T-helper 2 cell treated with Interferon-gamma antibody and Interleukin-4, amounts not matched to agents 5 μg/mL and 100 μg/mL, for 36 hours (primary cell): ENCODE data around the gene ESRP2.
A peak's percentile ranks its signal among the peaks of the same experiment; 100 is the strongest.

Experiments used
- DNase-seq: peaks from one replicate; pipeline ENCODE4 v3.0.0; 2021; ENCODE audit warnings: low spot score
- H3K27ac Mint-ChIP-seq: one replicate; pipeline ENCODE4 v1.8.0; 2021; ENCODE audit warnings: mild to moderate bottlenecking, mixed read lengths
- H3K27me3 Mint-ChIP-seq: one replicate; pipeline ENCODE4 v1.8.0; 2021; ENCODE audit warnings: low read depth, mixed read lengths
- H3K36me3 Mint-ChIP-seq: one replicate; pipeline ENCODE4 v1.8.0; 2021; ENCODE audit warnings: low read depth, mixed read lengths
- H3K4me1 Mint-ChIP-seq: one replicate; pipeline ENCODE4 v1.8.0; 2021; ENCODE audit warnings: low read depth, mixed read lengths
- H3K4me3 Mint-ChIP-seq: one replicate; pipeline ENCODE4 v1.8.0; 2022; ENCODE audit warnings: mild to moderate bottlenecking, moderate library complexity, mixed read lengths
- H3K9me3 Mint-ChIP-seq: one replicate; pipeline ENCODE4 v1.8.0; 2021; ENCODE audit warnings: mixed read lengths

The ESRP2 gene

DNA sequence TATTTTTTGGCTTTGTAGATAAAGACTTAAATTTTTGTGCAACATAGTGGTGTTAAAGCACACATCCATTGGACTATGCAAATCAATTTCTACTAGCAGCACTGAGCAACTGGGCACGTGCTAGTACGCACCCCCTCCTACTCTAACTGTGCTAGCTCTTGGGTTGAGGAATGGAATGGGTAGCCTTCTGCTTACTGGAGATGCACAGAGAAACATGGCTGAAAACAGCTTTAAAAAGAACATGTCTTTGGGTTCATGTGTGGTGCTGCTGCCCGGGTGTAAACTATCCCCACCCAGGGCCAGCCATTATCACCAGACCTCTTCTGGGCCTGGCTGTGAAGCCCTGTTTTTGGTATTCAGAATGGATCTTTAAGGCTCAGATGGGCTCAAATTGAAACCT, 7.3 kb downstream of the ESRP2 start:
- Mint-ChIP-seq H3K36me3 (peaks cover 38% of the 10 kb centered on the region), H3K27ac (no peak overlapping the region), H3K9me3 (no peaks in the 10 kb centered on the region), H3K4me3 (no peak overlapping the region), H3K4me1 (peaks cover 34% of the 10 kb centered on the region), H3K27me3 (no peaks in the 10 kb centered on the region)
- DNase-seq: no peak

DNA sequence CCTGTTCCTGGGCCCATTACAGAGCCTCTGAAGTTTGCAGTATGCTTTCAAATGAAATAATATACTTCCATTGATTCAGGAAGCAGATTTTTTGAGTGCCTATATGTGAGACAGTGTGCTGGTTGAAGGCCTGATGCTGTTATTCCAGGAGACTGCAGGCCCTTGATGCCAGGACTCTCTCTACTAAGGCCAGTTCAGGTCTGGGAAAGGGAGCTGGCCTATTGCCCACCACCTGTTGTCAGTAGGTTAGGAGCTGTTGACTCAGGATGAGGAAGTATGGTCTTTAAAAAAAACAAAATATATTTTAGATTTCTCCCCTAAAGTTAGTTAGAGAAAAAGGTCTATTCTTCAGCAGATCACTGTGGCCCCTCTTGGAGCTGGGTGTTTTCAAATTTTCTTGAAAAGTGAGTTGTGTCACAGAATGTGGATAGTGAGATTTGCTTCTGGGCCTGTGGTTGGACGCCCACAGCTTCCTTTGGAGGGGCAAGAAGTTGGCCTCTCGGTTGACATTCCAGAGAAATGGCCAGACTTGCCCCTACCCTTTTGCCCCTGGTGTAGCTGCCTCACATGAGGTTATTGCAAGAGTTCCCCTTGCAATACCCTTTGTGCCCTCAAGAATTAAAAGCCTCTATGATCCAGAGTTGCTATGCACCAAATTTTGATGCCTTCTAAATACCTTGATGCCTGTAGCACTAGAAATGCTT, 7.9 kb downstream of the ESRP2 start:
- Mint-ChIP-seq H3K4me3 (peak overlapping the region; percentile 9), H3K36me3 (peaks cover 38% of the 10 kb centered on the region), H3K4me1 (peaks cover 34% of the 10 kb centered on the region), H3K27me3 (no peaks in the 10 kb centered on the region), H3K27ac (peak overlapping the region; percentile 70), H3K9me3 (no peaks in the 10 kb centered on the region)
- DNase-seq: no peak

DNA sequence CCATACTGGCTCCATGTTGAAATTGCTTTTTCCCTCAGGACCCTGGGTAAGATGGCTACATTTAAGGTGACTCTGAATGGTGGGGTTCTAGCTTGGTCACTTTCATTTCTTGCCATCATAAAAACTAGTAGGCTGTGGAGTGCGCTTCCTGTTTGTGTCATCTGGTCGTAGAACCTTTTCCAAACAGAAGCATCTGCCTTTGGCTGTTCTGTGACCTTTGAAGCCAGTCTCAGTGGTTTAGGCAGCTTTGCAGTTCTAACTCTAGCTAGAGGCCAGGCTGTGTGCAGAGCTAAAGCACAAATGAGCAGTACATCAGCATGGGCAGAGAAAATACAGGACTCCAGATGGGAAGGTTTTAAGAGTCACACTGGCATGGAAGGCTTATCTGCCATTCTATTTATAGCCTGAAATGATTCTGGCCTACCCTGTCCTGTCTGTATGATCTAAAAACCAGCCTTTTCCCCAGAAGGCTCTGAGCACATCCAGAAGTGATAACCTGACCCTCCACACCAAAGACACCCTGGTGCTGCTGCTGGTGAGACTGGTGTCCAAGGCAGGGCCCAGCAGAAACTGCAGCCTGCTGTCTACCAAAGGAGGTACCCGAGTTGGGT, 8.6 kb downstream of the ESRP2 start:
- Mint-ChIP-seq H3K4me1 (peaks cover 37% of the 10 kb centered on the region), H3K36me3 (peaks cover 44% of the 10 kb centered on the region), H3K27ac (peak overlapping the region; percentile 70), H3K27me3 (no peaks in the 10 kb centered on the region), H3K4me3 (peak overlapping the region; percentile 38), H3K9me3 (no peaks in the 10 kb centered on the region)
- peak; percentile 49 for DNase-seq

DNA sequence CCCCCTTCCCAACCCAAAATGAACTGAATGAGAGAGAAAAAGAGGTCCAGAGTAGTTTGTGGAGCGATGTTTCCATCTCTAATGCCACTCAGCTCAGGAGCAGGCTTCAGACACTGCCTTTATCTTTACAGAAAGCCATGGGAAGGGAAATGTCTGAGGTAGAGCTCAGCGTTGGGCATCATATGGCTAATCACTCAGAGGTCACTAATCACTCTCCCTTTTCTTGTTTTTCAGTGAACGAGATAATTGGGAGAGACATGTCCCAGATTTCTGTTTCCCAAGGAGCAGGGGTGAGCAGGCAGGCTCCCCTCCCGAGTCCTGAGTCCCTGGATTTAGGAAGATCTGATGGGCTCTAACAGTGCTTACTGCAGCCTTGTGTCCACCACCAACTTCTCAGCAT, 9.8 kb downstream of the ESRP2 start:
- Mint-ChIP-seq H3K36me3 (peaks cover 47% of the 10 kb centered on the region), H3K4me1 (peaks cover 37% of the 10 kb centered on the region), H3K9me3 (no peaks in the 10 kb centered on the region), H3K27ac (peak overlapping the region; percentile 23), H3K4me3 (no peak overlapping the region), H3K27me3 (no peaks in the 10 kb centered on the region)
- DNase-seq: no peak

DNA sequence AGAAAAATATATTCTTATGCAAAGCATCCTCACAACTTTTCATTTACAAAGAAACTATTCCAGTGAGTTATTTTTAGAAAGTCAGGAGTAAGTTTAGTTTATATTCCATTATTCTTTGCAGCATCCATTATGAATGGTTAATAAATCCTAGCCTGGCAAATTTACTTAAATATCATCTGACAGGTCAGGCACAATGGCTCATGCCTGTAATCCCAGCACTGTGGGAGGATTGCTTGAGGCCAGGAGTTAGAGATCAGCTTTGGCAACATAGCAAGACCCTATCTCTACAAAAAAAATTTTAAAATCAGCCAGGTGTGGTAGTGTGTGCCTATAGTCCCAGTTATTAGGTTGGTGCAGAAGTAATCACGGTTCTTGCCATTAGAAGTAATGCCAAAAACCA, 12.9 kb downstream of the ESRP2 start:
- H3K4me1 Mint-ChIP-seq: peaks cover 27% of the 10 kb centered on the region
- no peak overlapping the region for H3K4me3 Mint-ChIP-seq
- DNase-seq: no peak
- peaks cover 45% of the 10 kb centered on the region for H3K36me3 Mint-ChIP-seq
- no peaks in the 10 kb centered on the region for H3K27me3 Mint-ChIP-seq
- no peaks in the 10 kb centered on the region for H3K9me3 Mint-ChIP-seq
- H3K27ac Mint-ChIP-seq: no peak overlapping the region

DNA sequence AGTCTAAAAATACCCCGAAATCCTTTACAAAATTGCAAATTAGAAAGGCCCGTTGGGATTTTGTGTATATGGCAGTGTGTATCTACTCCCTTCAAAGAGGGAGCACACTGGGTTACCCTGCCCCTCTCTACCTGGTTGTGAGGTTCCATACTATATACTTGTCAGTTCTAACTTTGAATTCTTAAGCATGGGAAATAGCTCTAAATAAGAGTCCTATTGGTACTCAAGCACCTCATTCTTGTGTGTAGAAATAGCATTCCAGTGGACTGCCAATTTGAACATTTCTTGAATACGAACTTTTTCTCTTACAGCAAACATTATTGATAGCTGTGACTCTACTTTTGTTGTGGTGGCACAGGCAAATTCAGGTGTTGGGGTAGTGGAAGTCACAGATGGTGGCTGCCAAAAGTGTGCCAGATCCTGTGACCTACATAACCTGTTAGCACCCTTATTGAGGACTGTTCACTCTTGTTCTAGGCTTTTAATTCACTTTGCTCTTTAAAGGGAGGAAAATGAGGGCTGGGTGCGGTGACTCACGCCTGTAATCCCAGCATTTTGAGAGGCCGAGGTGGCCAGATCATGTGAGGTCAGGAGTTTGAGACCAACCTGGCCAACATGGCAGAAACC, 16.1 kb downstream of the ESRP2 start:
- H3K9me3 Mint-ChIP-seq: no peaks in the 10 kb centered on the region
- no peak overlapping the region for H3K4me3 Mint-ChIP-seq
- no peak for DNase-seq
- peaks cover 4% of the 10 kb centered on the region for H3K4me1 Mint-ChIP-seq
- no peak overlapping the region for H3K27ac Mint-ChIP-seq
- H3K27me3 Mint-ChIP-seq: no peaks in the 10 kb centered on the region
- peaks cover 44% of the 10 kb centered on the region for H3K36me3 Mint-ChIP-seq

DNA sequence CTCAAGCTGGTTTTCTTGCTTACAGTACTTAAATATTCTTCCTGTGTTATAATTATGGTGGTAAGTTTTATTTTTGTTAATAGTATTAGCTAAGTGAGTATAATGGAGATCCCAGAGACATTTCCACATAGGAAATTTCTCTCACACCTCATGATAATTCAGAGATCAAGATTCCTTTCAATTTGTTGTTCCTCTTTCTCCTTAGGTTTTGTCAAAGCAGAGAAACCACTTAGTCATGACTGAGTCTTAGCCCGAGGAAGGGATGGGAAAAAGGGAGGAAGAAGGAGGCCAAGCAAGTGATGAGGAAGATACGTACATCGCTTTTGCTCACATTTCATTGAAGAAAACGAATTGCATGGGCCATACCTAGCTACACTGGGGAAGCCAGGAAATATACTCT, 18.4 kb downstream of the ESRP2 start:
- Mint-ChIP-seq H3K4me1 (peaks cover 5% of the 10 kb centered on the region), H3K9me3 (no peaks in the 10 kb centered on the region), H3K36me3 (peaks cover 44% of the 10 kb centered on the region), H3K4me3 (no peak overlapping the region), H3K27me3 (no peaks in the 10 kb centered on the region), H3K27ac (no peak overlapping the region)
- no peak for DNase-seq

DNA sequence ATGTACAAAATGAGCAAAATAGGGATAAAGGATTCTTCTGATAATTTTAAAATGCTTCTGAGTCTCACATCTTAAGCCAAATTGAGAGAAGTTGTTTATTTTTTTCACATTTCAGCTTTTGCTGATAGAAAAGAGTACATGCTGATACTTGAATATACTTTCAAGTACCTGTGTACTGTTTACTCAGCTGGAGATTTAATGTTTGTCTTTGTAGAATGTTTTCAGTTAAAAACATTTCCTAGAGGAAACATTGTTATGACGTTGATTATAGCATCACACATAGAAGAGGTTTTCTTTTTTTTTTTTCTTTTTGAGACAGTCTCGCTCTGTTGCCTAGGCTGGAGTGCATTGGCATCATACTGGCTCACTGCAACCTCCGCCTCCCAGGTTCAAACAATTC, 19.7 kb downstream of the ESRP2 start:
- Mint-ChIP-seq H3K9me3 (no peaks in the 10 kb centered on the region), H3K27ac (no peak overlapping the region)
- no peak for DNase-seq

DNA sequence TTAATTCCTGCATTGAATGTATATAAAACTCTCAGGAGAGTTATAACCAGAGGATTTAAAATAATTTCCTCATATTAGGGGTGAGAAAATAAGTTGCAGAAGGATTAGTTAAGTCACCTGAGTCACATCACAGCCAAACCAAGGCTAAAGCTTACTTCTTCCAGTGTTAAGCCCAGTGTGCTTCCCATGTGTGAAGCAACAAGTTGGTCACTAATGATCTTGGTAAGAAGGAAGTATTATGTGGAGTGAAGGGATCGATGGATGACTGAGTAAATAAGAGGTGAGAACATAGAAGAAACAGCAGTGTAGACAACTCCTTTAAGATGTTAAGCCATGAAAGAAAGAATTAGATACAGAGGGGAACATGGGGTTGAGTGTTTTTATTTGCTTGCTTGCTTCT, 20.6 kb downstream of the ESRP2 start:
- Mint-ChIP-seq H3K4me1 (peaks cover 23% of the 10 kb centered on the region), H3K27ac (peak overlapping the region; percentile 47), H3K4me3 (no peak overlapping the region), H3K36me3 (peaks cover 47% of the 10 kb centered on the region), H3K27me3 (no peaks in the 10 kb centered on the region), H3K9me3 (no peaks in the 10 kb centered on the region)
- no peak for DNase-seq

More for the DNA sequence above, 19.7 kb downstream of the ESRP2 start:
- Mint-ChIP-seq H3K4me3 (no peak overlapping the region), H3K4me1 (peaks cover 15% of the 10 kb centered on the region), H3K27me3 (no peaks in the 10 kb centered on the region), H3K36me3 (peaks cover 43% of the 10 kb centered on the region)

DNA sequence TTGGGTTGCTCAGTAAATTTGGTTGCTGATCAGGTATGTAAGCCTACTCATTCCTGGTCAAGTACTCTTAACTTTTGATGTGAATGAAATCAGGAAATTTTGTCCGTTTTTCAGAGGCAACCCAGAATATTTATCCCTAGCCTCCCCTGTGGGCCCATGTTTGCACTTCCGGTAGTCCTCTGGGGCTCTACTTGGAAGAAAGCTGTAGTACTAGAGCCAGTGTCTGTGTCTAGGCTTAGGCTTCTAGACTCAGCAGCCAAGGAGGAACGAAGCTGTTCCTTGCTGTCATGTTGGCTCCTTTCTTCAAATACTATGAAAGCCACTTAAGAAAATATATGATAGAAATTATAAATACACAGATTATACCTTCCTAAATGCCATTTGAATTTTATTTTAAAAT, 21.2 kb downstream of the ESRP2 start:
- DNase-seq: no peak
- Mint-ChIP-seq H3K27ac (no peak overlapping the region), H3K36me3 (peaks cover 43% of the 10 kb centered on the region), H3K4me3 (no peak overlapping the region), H3K9me3 (no peaks in the 10 kb centered on the region), H3K4me1 (peaks cover 24% of the 10 kb centered on the region), H3K27me3 (no peaks in the 10 kb centered on the region)

DNA sequence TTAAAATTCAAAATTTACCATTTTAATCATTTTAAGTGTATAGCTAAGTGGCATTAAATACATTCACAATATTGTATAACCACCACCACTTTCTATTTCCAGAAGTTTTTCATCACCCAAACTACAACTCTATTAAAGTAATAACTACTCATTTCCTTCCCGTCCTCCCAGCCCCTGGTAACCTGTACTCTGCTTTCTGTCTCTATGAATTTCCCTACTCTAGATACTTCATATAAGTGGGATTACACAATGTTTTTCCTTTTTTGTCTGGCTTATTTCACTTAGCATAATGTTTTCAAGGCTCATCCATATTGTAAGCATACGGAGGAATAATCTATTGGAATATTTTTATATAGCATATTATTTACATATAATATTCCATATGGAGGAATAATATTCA, 29.7 kb downstream of the ESRP2 start:
- no peak overlapping the region for H3K4me3 Mint-ChIP-seq
- peaks cover 23% of the 10 kb centered on the region for H3K4me1 Mint-ChIP-seq
- DNase-seq: no peak
- no peaks in the 10 kb centered on the region for H3K9me3 Mint-ChIP-seq
- no peaks in the 10 kb centered on the region for H3K27me3 Mint-ChIP-seq
- peak overlapping the region; percentile 41 for H3K27ac Mint-ChIP-seq
- peaks cover 31% of the 10 kb centered on the region for H3K36me3 Mint-ChIP-seq

DNA sequence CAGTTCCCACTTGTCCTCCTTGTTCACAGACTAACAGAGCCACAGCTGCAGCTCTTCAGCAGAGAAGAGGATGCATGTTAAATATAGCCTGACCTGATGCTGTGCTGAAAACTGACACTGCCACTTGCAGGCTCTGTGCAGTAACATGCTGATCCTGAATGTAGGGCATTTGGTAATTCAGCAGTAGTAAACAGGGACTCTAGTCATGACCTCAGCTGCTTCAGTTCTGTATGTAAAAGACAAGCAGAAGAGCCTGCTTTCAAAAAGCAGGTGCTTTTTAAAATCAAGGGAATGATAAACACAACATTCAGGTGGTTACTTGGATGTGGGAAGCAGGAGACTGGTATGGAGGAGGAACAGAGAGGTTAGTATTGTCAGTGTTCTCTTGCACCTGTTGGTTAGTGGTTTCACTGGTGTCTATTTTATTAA, 33.8 kb downstream of the ESRP2 start:
- Mint-ChIP-seq H3K27me3 (no peaks in the 10 kb centered on the region), H3K9me3 (no peaks in the 10 kb centered on the region), H3K4me1 (peaks cover 10% of the 10 kb centered on the region), H3K4me3 (no peak overlapping the region), H3K27ac (no peak overlapping the region), H3K36me3 (peaks cover 24% of the 10 kb centered on the region)
- no peak for DNase-seq

DNA sequence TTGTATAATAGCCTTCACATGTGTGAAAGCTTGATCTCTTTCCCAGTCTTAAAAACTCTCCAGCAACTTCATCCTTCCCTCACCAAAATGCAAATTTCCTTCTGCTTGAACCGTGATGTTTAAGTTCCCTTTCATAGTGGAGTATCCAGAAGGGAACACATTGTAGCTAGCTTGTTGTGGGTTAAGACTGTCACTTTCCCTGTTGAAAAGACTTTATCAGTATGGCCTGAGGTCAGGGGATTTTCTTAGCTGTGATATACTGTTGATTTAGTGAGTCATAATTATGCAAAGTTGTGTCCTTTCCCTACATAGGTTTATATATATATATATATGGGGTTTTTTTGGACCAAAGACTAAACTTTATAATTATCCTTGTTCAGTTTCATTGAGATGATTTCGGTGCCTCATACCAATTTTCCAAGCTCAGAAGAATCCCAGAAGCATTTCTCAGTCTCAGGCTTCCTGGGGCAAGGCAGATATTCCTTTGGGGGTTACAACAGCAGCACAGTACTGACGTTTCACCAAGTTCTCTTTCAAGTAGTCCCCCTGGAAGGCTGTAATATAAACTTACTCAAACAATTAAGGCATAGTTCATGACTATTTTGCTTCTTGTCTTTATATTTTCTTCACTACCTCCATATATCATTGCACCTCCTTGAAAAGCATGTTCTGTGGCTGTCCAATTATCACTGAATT, 35.7 kb downstream of the ESRP2 start:
- no peak overlapping the region for H3K4me3 Mint-ChIP-seq
- no peak for DNase-seq
- H3K4me1 Mint-ChIP-seq: peaks cover 9% of the 10 kb centered on the region
- H3K27ac Mint-ChIP-seq: peak overlapping the region; percentile 4
- H3K9me3 Mint-ChIP-seq: no peaks in the 10 kb centered on the region
- H3K27me3 Mint-ChIP-seq: no peaks in the 10 kb centered on the region
- H3K36me3 Mint-ChIP-seq: peaks cover 23% of the 10 kb centered on the region

DNA sequence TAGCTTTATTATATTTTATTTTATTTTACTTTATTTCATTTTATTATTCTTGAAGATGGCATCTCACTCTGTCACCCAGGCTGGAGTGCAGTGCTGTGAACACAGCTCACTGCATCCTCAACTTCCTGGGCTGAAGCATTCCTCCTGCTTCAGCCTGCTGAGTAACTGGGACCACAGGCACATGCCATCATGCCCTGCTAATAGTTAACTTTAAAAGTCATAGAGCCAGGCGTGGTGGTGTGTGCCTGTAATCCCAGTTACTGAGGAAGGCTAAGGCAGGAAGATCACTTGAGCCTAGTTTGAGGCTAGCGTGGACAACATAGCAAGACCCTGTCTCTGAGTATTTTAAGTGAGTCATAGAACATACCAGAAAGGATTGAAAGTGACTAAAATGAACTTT, 38.7 kb downstream of the ESRP2 start:
- Mint-ChIP-seq H3K27ac (no peak overlapping the region), H3K27me3 (no peaks in the 10 kb centered on the region), H3K36me3 (peaks cover 43% of the 10 kb centered on the region), H3K9me3 (no peaks in the 10 kb centered on the region), H3K4me3 (no peak overlapping the region), H3K4me1 (peaks cover 7% of the 10 kb centered on the region)
- DNase-seq: no peak
